Measurements from ENCODE around the gene NKX6-1.
A peak's percentile ranks its signal among the peaks of the same experiment; 100 is the strongest.

Gene NKX6-1

GRCh38 chr4:84498935-84499623 is at the start of gene NKX6-1:
TSS of gene NKX6-1 (minus strand) at chr4:84499292. CDS start at chr4:84498228, 1,064 bp downstream.
- peaks cover 35% of the 10 kb centered on the region for H3K4me1 ChIP-seq (ENCODE audit: control insufficient read depth, insufficient read depth, low read length)
- no peaks in the 10 kb centered on the region for H3K36me3 ChIP-seq (ENCODE audit: control insufficient read depth in 2 of 2, insufficient read depth in 2 of 2, low read length in 2 of 2)
- H3K27me3 ChIP-seq (ENCODE audit: control insufficient read depth in 1 of 2, insufficient read depth in 2 of 2, low read length in 2 of 2): peaks cover 80 to 100% of the 10 kb centered on the region in 2 donors
- H3K4me3 ChIP-seq (ENCODE audit: low read length in 2 of 2): peak within 1 kb of the TSS; percentile 69
- peaks cover 0 to 2% of the 10 kb centered on the region in 2 donors for H3K9me3 ChIP-seq (ENCODE audit: control insufficient read depth in 2 of 2, low read length in 2 of 2)
- H3K9ac ChIP-seq (ENCODE audit: low read length in 2 of 2): no peak within 1 kb of the TSS
- no peak within 1 kb of the TSS for H3K27ac ChIP-seq (ENCODE audit: low read length)

DNA sequence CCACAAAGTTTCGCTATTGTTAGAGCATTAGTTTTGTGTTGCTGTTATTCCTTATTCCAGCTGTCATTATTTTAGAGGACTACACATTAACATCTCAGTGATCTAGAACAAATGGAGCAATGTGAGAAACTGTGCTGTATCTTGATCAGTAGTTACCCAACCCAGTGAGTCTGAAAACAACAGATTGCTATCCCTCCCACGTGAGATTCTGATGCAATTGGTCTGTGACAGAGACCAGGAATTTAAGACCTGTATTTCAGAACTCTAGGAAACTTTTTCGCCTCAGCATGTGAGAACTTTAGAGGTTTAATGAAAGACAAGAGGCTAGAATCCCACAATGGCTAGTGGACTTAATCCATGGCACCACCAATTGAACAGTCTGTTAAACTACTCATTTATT is 48.1 kb upstream of the NKX6-1 start:
- Histone ChIP-seq H3K36me3 (ENCODE audit: control insufficient read depth in 2 of 2, insufficient read depth in 2 of 2, low read length in 2 of 2) (no peaks in the 10 kb centered on the region), H3K4me1 (ENCODE audit: control insufficient read depth, insufficient read depth, low read length) (no peaks in the 10 kb centered on the region), H3K9me3 (ENCODE audit: control insufficient read depth in 2 of 2, low read length in 2 of 2) (no peaks in the 10 kb centered on the region), H3K4me3 (ENCODE audit: low read length in 2 of 2) (no peak overlapping the region), H3K27me3 (ENCODE audit: control insufficient read depth in 1 of 2, insufficient read depth in 2 of 2, low read length in 2 of 2) (no peaks in the 10 kb centered on the region), H3K9ac (ENCODE audit: low read length in 2 of 2) (no peak overlapping the region), H3K27ac (ENCODE audit: low read length) (no peak overlapping the region)

DNA sequence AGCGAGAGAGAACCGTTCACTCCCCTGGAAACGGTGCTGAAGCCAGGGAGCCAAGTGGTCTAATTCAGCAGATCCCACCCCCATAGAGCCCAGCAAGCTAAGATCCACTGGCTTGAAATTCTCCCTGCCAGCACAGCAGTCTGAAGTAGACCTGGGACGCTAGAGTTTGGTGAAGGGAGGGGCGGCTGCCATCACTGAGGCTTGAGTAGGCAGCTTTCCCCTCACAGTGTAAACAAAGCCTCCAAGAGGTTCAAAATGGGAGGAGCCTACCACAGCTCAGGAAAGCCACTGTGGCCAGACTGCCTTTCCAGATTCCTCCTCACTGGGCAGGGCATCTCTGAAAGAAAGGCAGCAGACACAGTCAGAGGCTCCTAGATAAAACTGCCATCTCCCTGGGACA is 46.0 kb upstream of the NKX6-1 start:
- H3K36me3 ChIP-seq (ENCODE audit: control insufficient read depth in 2 of 2, insufficient read depth in 2 of 2, low read length in 2 of 2): no peaks in the 10 kb centered on the region
- H3K9me3 ChIP-seq (ENCODE audit: control insufficient read depth in 2 of 2, low read length in 2 of 2): no peaks in the 10 kb centered on the region
- H3K4me3 ChIP-seq (ENCODE audit: low read length in 2 of 2): no peak overlapping the region
- no peak overlapping the region for H3K27ac ChIP-seq (ENCODE audit: low read length)
- no peak overlapping the region for H3K9ac ChIP-seq (ENCODE audit: low read length in 2 of 2)
- H3K27me3 ChIP-seq (ENCODE audit: control insufficient read depth in 1 of 2, insufficient read depth in 2 of 2, low read length in 2 of 2): no peaks in the 10 kb centered on the region
- no peaks in the 10 kb centered on the region for H3K4me1 ChIP-seq (ENCODE audit: control insufficient read depth, insufficient read depth, low read length)

- Histone ChIP-seq H3K4me1 (ENCODE audit: control insufficient read depth, insufficient read depth, low read length) (no peaks in the 10 kb centered on the region), H3K36me3 (ENCODE audit: control insufficient read depth in 2 of 2, insufficient read depth in 2 of 2, low read length in 2 of 2) (no peaks in the 10 kb centered on the region), H3K4me3 (ENCODE audit: low read length in 2 of 2) (no peak overlapping the region), H3K27ac (ENCODE audit: low read length) (no peak overlapping the region), H3K9me3 (ENCODE audit: control insufficient read depth in 2 of 2, low read length in 2 of 2) (no peaks in the 10 kb centered on the region), H3K27me3 (ENCODE audit: control insufficient read depth in 1 of 2, insufficient read depth in 2 of 2, low read length in 2 of 2) (no peaks in the 10 kb centered on the region), H3K9ac (ENCODE audit: low read length in 2 of 2) (no peak overlapping the region)
Observed at GRCh38 chr4:84535901-84536300, 36.8 kb upstream of the NKX6-1 start.

- H3K36me3 ChIP-seq (ENCODE audit: control insufficient read depth in 2 of 2, insufficient read depth in 2 of 2, low read length in 2 of 2): no peaks in the 10 kb centered on the region
Observed at GRCh38 chr4:84531689-84532088, 32.6 kb upstream of the NKX6-1 start.

GRCh38 chr4:84530871-84531270 is 31.8 kb upstream of the NKX6-1 start:
- Histone ChIP-seq H3K4me3 (ENCODE audit: low read length in 2 of 2) (no peak overlapping the region), H3K27me3 (ENCODE audit: control insufficient read depth in 1 of 2, insufficient read depth in 2 of 2, low read length in 2 of 2) (no peaks in the 10 kb centered on the region), H3K9ac (ENCODE audit: low read length in 2 of 2) (no peak overlapping the region), H3K9me3 (ENCODE audit: control insufficient read depth in 2 of 2, low read length in 2 of 2) (no peaks in the 10 kb centered on the region), H3K4me1 (ENCODE audit: control insufficient read depth, insufficient read depth, low read length) (no peaks in the 10 kb centered on the region), H3K36me3 (ENCODE audit: control insufficient read depth in 2 of 2, insufficient read depth in 2 of 2, low read length in 2 of 2) (no peaks in the 10 kb centered on the region), H3K27ac (ENCODE audit: low read length) (no peak overlapping the region)

More at GRCh38 chr4:84531689-84532088, 32.6 kb upstream of the NKX6-1 start:
- Histone ChIP-seq H3K27ac (ENCODE audit: low read length) (no peak overlapping the region), H3K9me3 (ENCODE audit: control insufficient read depth in 2 of 2, low read length in 2 of 2) (no peaks in the 10 kb centered on the region), H3K27me3 (ENCODE audit: control insufficient read depth in 1 of 2, insufficient read depth in 2 of 2, low read length in 2 of 2) (no peaks in the 10 kb centered on the region), H3K4me1 (ENCODE audit: control insufficient read depth, insufficient read depth, low read length) (no peaks in the 10 kb centered on the region), H3K4me3 (ENCODE audit: low read length in 2 of 2) (no peak overlapping the region), H3K9ac (ENCODE audit: low read length in 2 of 2) (no peak overlapping the region)

DNA sequence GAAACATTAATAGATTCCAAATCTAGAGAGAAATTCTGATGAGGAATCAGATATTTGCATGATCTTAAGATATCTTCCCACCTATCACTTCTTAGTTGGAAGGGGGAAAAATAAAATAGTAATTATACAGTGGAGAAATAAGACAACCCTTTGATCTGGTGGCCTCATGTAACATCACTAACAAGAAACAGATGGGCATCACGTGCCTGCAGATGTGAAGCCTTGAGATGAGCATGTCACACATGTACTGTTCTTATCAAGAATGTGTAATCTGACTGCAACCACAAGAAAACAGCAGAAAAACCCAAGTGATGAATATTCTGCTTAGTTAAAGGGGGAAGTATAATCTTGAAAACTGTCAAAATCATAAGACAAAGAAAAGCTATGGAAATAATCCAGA is 31.4 kb upstream of the NKX6-1 start:
- no peaks in the 10 kb centered on the region for H3K36me3 ChIP-seq (ENCODE audit: control insufficient read depth in 2 of 2, insufficient read depth in 2 of 2, low read length in 2 of 2)
- H3K9ac ChIP-seq (ENCODE audit: low read length in 2 of 2): no peak overlapping the region
- H3K27ac ChIP-seq (ENCODE audit: low read length): no peak overlapping the region
- no peaks in the 10 kb centered on the region for H3K9me3 ChIP-seq (ENCODE audit: control insufficient read depth in 2 of 2, low read length in 2 of 2)
- H3K4me3 ChIP-seq (ENCODE audit: low read length in 2 of 2): no peak overlapping the region
- no peaks in the 10 kb centered on the region for H3K27me3 ChIP-seq (ENCODE audit: control insufficient read depth in 1 of 2, insufficient read depth in 2 of 2, low read length in 2 of 2)
- H3K4me1 ChIP-seq (ENCODE audit: control insufficient read depth, insufficient read depth, low read length): no peaks in the 10 kb centered on the region

DNA sequence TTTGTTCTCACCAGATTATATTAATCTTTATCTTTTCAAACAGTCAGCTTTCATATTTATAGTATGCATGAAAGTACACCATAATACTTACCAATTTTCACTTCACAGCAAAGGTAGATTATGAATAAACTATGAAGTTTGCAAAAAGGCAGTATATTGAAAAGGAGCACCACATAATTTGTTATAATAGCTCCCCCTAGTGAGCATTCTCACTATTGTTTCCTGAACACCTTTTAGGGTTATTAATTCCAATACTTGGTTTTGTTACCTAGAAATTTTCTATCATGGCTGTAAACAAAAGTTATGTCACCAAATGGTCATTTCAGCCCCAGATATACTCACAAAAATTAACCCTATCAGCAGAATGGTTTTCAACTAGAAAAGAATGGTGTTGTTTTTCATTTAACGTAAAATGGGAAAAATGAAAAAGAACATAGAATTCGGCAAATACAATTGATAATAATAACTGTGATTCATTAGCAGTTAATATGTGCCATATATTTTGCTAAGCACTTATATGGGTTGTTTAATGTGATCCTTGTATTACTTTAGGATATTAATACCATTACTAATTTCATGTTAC is 30.2 kb upstream of the NKX6-1 start:
- no peaks in the 10 kb centered on the region for H3K36me3 ChIP-seq (ENCODE audit: control insufficient read depth in 2 of 2, insufficient read depth in 2 of 2, low read length in 2 of 2)
- H3K9ac ChIP-seq (ENCODE audit: low read length in 2 of 2): no peak overlapping the region
- H3K27ac ChIP-seq (ENCODE audit: low read length): no peak overlapping the region
- H3K9me3 ChIP-seq (ENCODE audit: control insufficient read depth in 2 of 2, low read length in 2 of 2): no peaks in the 10 kb centered on the region
- no peak overlapping the region for H3K4me3 ChIP-seq (ENCODE audit: low read length in 2 of 2)
- H3K27me3 ChIP-seq (ENCODE audit: control insufficient read depth in 1 of 2, insufficient read depth in 2 of 2, low read length in 2 of 2): no peaks in the 10 kb centered on the region
- no peaks in the 10 kb centered on the region for H3K4me1 ChIP-seq (ENCODE audit: control insufficient read depth, insufficient read depth, low read length)

- no peaks in the 10 kb centered on the region for H3K9me3 ChIP-seq (ENCODE audit: control insufficient read depth in 2 of 2, low read length in 2 of 2)
- H3K36me3 ChIP-seq (ENCODE audit: control insufficient read depth in 2 of 2, insufficient read depth in 2 of 2, low read length in 2 of 2): no peaks in the 10 kb centered on the region
- no peaks in the 10 kb centered on the region for H3K4me1 ChIP-seq (ENCODE audit: control insufficient read depth, insufficient read depth, low read length)
- H3K9ac ChIP-seq (ENCODE audit: low read length in 2 of 2): no peak overlapping the region
- no peak overlapping the region for H3K27ac ChIP-seq (ENCODE audit: low read length)
- no peaks in the 10 kb centered on the region for H3K27me3 ChIP-seq (ENCODE audit: control insufficient read depth in 1 of 2, insufficient read depth in 2 of 2, low read length in 2 of 2)
- no peak overlapping the region for H3K4me3 ChIP-seq (ENCODE audit: low read length in 2 of 2)
Observed at GRCh38 chr4:84527391-84527790, 28.3 kb upstream of the NKX6-1 start.

DNA sequence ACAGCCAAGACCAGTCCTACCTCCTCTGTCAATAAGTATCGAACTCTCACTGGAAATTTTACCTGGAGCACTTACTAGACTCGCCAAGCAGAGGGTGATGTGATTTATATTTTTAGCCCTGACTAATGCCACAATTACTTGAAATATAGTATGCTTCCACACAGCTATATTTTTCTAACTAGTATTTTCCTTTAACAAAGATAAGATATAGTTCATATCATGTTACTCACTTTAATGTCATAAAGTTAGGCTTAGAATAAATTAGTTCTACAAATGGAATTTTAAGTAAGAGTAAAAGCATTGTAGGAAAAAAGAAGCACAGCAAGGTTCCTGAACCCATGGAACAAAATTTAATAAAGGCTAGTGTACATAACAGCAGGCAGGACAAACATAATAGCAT is 16.0 kb upstream of the NKX6-1 start:
- Histone ChIP-seq H3K4me1 (ENCODE audit: control insufficient read depth, insufficient read depth, low read length) (no peaks in the 10 kb centered on the region), H3K27me3 (ENCODE audit: control insufficient read depth in 1 of 2, insufficient read depth in 2 of 2, low read length in 2 of 2) (peaks cover 0 to 14% of the 10 kb centered on the region in 2 donors)

DNA sequence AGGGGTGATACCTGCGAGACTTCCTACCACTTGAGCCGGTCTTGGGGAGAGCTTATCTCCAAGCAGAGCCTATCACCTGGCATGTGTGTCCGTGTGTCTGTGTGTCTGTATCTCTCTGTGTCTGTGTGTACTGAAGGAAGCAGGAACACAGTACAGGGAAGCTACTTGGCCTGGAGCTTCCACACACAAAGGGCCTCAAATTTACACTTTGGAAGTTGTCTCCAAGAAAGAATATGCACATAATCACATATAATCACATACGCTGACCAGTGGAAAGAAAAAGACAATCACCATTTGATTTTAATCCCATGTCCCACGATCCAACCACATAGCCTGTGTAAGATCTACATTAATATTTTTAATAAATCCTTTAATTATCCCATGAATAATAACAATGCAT is 13.2 kb upstream of the NKX6-1 start:
- H3K27me3 ChIP-seq (ENCODE audit: control insufficient read depth in 1 of 2, insufficient read depth in 2 of 2, low read length in 2 of 2): peaks cover 5 to 17% of the 10 kb centered on the region in 2 donors
- H3K9me3 ChIP-seq (ENCODE audit: control insufficient read depth in 2 of 2, low read length in 2 of 2): no peaks in the 10 kb centered on the region
- no peaks in the 10 kb centered on the region for H3K36me3 ChIP-seq (ENCODE audit: control insufficient read depth in 2 of 2, insufficient read depth in 2 of 2, low read length in 2 of 2)
- no peak overlapping the region for H3K27ac ChIP-seq (ENCODE audit: low read length)
- no peaks in the 10 kb centered on the region for H3K4me1 ChIP-seq (ENCODE audit: control insufficient read depth, insufficient read depth, low read length)
- no peak overlapping the region for H3K4me3 ChIP-seq (ENCODE audit: low read length in 2 of 2)
- H3K9ac ChIP-seq (ENCODE audit: low read length in 2 of 2): no peak overlapping the region

More for the DNA sequence above, 16.0 kb upstream of the NKX6-1 start:
- H3K36me3 ChIP-seq (ENCODE audit: control insufficient read depth in 2 of 2, insufficient read depth in 2 of 2, low read length in 2 of 2): no peaks in the 10 kb centered on the region
- H3K9ac ChIP-seq (ENCODE audit: low read length in 2 of 2): no peak overlapping the region
- H3K4me3 ChIP-seq (ENCODE audit: low read length in 2 of 2): no peak overlapping the region
- H3K9me3 ChIP-seq (ENCODE audit: control insufficient read depth in 2 of 2, low read length in 2 of 2): no peaks in the 10 kb centered on the region
- no peak overlapping the region for H3K27ac ChIP-seq (ENCODE audit: low read length)

All from stomach smooth muscle (tissue), 2 donors.